ENCODE data around the gene FAM163B. TPM values are rescaled to one million over a fixed set of nuclear protein-coding genes. Genes with fewer than 3 reads are reported as not detected.

Gene FAM163B
- polyA plus RNA-seq, 1 donor = 0.16 TPM

DNA sequence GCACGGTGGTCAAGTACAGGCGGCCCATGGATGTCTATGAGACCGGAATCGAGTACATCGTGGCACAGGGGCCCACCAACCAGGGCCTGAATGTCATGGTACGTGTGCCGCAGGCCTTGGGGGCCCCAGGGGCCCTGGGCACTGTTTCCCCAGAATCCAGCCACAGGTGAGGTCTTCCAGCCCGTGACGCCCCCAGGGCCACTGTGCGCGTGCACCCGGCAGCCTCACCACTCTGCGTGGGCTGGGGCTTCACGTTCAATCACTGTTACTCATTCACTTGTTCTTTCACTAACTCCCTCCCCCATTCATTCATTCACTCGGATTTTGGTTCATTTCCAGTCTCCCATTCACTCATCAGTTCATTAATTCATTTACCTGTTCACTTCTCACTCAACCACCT lies 62.1 kb downstream of the FAM163B start:
- DNase-seq (ENCODE audit: low read depth) = no peak

DNA sequence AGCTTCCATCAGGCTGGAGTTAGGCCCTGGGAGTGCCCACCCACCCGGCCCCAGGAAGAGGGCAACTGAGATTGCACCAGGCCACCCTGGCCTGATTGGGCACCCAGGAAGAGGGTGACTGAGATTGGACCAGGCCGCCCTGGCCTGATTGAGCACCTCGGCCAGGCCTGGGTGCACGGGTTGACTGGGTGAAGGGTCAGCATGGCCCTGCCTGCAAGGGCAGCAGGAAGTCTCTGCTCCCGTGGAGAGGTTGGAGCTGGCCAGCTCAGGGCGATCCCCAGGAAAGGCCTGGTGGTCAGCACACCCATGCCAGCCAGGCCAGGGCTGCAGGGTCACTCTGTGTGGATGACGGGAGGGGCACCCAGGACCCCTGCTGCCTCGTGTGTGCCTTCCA lies 62.9 kb downstream of the FAM163B start:
- DNase-seq (ENCODE audit: low read depth) = no peak

DNA sequence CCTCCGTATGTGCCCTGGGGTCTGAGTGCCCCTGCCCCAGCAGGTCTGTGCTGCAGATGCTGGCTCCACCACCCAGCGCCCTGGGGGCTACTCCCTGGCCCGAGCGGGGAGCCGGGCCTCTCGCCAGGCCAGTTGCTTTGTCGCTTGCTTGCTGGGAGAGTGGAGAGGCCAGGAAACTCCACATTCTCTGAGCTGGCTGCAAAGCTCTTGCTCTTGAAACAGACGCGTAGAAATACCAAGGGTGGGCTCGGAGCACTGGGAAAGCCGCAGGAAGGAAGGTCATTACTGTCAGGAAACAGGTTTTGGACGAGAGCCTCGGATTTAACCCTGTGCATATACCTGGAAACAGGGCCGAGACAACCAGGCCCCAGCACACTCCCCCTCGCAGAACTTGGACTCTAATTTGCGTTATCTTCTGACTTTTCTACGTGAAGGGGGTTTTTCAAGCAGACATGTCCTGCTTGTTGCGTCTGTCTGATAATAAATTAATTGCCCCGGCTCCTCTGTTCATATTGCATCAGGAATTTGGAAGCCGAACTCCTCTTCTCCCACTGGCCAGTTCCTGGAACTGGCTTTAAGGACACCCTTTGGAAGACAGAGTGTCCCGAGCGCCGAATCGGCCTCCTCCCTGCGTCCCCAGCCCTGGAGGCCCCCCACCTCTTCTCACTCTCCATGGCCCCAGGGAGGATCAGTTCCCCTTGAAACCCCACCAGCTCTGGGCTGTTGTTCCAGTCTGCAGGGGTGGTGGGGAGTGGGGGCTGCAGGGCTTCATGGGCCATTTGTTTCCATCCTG lies 63.5 kb downstream of the FAM163B start:
- no peak for DNase-seq (ENCODE audit: low read depth)

DNA sequence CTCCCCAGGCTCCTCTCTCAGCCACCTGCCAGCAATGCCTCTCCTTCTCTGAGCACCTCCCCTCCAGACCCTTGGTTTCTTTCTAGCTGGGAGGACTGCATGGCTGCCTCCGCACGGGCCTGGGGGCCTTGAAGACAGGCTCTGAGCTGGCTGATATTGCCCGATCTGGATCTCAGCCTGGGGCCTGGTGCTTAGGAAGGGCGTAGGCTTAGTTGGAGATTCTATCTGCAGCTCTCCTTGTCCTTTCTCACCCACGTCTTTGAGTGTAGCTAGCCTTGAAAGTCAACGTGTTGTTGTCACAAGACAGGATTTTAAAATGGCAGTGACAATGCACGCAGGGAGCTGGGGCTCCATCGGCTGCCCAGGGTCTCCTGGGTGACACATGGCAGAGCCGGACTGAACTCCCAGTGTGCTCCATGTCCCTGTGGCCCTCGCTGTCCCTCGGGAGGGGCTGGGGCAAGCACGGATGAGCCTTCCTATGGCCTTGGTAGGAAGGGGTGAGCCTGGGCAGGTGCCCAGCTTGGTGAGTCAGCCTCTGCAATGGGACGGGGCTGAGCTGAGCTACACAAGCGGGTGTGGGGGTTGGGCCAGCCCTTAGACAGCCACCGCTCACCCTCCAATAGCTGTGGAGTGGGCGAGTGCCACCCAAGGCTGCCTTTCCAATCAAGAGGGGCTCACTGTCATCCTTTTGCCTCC lies 65.3 kb downstream of the FAM163B start:
- no peak for DNase-seq (ENCODE audit: low read depth)

DNA sequence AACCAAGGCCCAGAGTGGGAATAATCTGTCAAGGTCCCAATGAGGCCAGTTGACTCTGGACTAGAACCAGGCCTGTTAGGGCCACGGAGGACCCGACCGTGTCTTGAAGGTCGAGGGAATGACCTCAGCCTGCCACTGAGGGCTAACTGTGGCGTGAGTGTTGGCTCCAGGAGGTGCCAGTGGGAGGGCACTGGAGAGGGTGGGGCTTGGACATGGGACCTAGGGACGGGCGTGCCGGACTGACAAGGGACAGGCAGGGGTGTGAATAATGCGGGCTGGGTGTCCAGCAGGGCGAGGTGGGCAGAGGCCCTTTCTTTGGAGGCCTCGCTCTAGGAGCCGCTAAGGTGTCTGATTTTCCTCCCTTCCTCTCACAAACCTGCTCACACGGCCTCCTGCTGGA lies 67.2 kb downstream of the FAM163B start:
- no peak for DNase-seq (ENCODE audit: low read depth)

DNA sequence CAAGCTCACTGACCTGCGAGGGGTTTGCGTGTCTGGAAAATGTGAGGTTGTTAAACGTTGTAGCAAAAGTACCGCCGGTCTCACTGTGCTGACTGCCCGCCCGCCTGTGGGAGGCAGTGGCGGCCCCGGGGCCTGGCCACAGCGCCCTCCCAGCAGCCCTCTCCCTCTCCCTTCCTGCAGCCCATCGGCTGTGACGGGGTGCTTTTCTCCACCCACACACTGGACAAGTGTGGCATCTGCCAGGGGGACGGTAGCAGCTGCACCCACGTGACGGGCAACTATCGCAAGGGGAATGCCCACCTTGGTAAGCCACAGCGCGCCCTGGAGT lies 68.5 kb downstream of the FAM163B start:
- DNase-seq (ENCODE audit: low read depth) = no peak

DNA sequence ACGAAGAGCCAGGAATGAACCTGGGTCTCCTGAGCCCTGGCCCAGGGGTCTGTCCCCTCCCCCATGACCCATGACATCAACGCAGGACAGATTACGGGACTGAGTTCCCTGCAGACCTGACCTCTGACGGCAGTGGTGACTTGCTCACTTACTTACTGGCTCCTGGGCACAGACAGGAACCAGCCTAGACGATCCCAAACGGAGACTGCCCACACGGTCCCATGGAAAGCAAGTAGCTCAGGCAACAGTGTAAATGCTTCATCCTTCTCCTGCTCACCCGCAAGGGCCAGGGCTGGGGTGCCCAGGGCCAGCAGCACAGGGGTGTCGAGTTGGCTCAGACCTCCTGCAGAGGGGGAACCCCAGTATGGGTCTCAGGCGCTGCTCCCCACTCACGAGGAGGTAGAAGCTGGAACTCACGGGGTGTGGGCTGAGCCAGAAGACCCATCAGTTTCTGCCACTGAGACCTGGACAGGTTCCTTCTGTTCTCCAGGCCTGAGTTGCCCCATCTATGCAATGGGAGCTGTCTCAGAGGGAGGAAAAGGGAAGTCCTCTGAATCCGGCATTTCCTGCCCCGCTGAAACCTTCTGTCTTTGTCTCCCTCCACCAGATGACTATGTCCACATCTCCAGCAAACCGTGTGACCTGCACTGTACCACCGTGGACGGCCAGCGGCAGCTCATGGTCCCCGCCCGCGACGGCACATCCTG lies 69.0 kb downstream of the FAM163B start:
- no peak for DNase-seq (ENCODE audit: low read depth)

DNA sequence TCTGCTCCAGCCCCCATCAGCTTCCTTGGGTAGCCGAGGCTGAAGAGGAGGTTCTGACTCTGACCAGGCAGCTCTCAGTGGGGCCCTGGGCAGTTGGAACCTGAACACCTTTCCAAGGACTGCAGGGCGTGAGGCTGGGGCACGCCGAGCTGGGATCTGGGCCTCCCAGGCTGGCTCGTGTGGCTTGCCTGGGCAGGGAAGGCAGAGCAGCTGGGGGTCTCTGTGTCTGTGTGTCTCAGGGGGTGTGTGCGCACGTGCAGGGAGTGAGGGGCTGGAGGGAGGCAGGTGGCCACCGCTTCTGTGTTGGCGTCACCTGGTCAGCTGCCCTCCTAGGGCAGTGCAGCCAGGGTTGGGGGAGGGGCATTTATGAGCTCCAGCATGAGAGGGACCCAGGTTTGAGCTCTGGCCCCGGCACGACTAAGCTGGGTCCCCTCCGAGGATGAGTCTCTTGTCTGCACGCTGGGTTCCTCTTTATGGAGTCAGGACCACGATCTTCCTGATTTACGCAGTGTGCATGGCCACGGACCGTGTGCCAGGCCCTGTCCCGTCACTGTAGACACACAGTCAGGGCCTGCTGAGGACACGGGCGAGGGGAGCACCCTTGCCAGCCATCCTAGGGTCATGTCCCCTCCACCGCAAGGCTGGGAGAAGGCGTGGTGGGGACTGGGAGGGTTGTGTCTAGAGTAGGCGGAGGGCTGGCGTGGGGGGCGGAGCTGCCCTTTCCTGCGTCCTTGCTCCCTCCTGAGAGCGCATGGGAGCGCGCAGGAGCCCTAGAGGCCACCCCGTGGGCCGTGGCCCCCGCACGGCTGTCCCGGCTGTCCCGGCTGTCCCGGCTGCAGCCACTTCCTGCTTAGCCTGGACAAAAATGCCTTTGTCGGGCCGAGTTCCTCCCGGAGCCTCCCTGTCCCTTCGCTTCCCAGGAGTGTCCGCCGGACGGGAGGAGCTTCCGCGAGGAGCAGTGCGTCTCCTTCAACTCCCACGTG lies 70.0 kb downstream of the FAM163B start:
- DNase-seq (ENCODE audit: low read depth) = no peak

DNA sequence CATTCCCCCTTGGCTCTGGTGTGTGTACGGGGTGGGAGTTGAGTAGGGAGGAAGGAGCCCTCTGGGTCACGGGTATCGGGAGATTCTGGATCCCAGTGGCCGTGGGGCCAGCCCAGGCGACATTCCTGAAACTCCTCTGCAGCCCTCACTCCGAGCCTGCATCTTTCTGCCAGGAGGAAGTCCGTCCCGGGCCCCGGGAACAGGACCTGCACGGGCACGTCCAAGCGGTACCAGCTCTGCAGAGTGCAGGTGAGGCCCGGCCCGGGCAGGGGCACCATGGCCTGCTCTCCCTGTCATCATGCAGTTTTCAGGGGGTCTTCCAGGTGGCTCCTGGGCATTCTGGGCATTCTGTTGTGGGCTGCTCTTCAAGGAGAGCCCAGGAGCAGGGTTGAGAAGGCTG lies 71.0 kb downstream of the FAM163B start:
- no peak for DNase-seq (ENCODE audit: low read depth)

DNA sequence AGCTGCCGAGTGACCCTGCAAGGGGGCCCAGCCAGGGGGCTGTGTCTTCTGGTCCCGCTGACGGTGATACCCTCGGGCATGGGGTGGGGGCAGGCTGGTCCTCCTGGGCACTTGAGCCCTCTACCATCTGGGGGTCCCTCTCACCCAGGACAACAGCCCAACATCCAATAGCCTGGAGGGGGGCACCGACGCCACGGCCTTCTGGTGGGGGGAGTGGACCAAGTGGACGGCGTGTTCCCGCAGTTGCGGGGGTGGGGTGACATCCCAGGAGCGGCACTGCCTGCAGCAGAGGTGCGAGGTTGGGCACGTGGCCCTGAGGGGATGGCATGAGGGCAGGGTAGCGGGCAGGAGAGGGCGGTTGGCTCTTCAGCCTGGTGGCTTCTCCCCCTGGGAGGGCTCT lies 71.9 kb downstream of the FAM163B start:
- no peak for DNase-seq (ENCODE audit: low read depth)

DNA sequence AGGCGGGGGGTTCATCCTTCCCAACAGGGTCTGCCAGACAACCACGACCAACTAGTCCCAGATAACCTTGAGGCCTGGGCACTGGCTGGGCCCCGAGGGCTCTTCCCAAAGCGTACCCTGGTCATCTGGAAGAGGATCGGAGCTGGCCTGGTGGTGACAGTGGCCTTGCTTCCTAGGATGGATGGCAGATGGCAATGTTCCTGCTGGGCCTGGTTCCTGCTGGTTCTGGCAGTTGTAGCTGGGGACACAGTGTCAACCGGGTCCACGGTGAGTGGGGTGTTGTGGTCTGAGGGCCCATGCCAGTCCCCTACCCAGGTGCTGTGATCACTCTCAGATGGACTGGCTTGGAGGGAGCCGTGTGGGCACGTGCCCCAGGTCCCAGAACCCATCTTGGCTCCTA lies 72.7 kb downstream of the FAM163B start:
- no peak for DNase-seq (ENCODE audit: low read depth)

DNA sequence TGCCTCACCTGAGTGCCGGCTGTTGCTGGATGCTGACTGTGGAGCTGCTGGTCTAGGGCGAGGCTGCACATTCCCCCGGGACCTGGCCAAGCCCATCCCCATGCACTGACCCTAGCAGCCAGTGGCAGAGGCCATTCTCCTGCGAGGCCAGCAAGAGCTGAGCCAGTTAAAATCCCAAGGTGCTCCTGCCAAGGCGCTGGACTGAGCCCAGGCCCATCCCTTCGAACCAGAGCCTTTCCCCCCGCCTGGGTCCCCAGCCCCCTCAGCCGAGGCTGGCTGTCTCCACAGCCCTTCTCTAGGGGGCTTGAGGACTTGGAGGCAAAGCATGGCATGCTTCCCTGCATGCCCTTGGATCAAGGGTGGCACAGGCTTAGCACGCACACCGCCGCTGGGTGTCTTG lies 73.1 kb downstream of the FAM163B start:
- DNase-seq (ENCODE audit: low read depth) = no peak

DNA sequence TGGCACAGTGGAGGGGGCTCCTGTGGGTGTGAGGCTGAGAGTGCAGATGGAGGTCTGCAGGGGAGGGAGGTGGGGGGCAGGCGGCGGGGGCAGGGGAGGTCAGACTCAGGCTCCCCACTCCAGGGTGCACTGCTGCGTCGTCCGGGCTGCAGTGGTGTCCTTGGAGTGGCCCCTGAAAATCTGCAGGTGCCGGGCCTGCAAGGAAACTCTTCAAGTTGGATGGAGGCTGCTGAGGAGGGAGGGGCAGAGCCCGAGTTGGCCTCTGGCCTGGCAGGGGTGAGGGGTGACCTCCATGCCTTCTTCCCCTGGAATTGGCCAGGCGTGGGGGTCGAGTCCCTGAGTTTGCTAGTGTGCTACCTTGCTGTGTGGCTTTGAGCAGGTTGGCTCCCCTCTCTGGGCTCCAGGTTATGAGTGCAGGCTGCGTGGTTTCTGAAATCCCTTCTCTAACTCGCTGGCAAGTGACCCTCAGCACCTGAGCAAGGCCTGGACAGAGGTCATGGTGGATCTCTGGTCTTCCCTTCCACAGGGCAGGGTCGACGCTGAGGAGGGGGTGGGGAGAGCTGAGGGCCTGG lies 73.8 kb downstream of the FAM163B start:
- no peak for DNase-seq (ENCODE audit: low read depth)

DNA sequence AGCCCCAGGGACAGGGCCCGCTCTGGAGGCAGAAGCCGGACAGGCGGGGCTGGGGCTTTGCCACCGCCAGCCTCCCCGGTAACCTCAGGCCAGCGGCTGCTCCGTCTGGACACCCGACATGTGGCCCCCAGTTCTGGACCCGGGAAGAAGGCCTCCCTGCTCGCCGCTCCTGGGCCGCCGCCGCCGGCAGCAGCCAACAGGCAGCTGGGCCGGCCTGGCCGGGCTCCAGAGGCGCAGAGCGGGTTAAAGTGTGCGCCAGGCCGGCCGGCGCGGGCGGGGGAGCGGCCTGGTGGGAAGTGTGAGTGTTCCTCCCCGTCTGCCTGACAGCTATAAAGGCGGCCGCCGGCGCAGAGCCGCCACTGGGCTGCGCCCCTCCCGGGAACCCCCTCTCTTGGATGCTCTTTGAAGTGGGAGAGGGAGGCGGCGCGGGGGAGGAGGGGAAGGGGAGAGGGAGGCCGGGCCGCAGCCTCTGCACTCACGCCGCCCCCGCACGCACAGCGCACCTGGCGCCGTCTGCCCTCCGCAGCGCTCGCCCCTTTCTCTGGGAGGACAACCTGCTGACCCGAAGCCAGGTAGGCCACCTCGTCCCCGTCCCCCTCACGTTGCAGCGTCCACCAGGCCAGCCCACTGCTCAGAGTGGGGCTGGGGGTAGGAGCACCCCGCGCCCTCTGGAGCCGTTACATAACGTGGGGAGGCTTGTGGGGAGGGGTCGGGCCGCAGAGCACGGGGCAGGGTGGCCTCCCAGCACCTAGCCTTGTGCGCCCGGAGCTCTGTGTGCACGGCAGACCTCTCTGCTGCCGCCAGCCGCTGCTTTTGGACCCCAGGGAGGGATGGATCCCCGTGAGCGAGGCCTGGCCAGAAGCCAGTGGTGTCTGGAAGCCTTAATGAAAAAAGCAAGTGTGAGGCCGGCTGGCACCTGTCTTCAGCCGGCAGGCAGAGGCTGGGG lies 74.6 kb downstream of the FAM163B start, which contains the start of gene ADAMTSL2:
Gene ADAMTSL2, plus strand, starts transcription at position 359 of the 946 bp plus-strand sequence. CDS start 2,009 bp downstream, outside the sequence.
- no peak for DNase-seq (ENCODE audit: low read depth)

DNA sequence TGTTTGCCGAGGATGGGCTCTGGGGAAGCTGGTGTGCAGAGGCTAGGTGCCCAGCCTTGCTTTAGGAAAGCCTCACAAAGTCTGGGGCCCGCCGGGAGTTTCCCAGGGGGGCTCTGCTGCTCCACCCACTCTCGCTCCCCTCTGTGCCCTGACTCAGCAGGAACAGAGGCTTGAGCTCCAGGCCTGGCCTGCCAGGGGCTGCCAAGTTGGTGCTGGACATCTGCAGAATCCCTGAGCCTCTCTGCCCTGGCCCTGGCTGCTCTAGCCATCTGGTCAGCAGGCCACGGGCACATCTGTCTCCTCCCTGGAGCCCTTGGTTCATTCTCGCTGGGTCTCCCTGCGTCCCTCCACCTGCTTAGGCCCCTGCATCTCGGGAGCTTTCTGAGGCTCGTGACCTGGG lies 75.3 kb downstream of the FAM163B start:
- DNase-seq (ENCODE audit: low read depth) = no peak

DNA sequence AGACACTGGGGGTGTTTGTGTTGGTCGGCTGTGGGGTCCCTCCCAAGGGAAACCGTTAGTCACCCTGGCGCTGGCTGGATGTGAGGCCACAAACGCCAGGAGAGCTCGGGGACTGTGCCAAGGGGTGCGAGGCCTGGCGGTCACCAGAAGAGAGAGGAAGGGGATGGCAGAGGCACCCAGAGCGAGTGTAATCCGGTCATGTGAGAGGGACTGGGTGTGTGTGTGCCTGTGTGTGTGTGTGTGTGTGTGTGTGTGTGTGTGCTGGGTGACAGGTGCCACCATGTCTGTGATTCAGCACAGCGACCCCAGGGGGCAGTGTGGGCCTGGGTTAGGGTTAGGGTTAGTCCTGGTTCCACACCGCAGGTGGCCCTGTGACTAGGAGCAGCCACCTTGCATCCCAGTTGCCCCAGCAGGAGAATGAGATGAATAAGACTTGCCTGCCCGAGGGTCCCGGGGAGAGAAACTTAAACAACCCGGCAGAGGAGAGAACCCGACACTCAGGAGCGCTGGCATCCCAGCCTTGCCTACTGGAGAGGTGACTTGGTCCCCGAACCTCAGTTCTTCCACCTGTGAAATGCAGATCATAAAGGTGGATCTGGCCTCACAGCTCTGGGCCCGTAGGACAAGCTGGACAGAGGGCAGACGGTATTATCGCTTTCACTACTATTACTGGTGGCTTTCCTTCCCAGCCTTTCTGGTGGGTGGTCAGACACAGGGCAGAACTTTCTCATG lies 76.1 kb downstream of the FAM163B start:
- no peak for DNase-seq (ENCODE audit: low read depth)

DNA sequence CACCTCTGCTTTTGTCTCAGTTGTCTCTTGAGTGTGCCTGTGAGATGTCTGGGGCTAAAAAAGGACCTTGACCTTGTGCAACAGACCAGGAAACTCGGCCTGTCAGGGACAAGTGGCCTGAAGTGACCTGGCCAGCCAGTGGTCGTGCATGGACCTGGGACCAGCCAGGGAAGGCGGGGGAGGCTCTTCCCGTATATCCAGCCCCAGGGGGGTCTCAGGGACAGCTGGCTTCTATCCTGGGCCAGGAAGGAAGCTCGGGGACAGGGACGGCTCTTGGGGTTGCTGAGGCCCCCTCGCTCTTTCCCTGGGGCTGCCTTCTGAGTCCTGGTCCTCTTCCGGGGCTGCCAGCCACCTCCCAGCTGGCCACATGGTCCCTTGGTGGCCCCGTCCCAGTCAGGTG lies 77.9 kb downstream of the FAM163B start:
- no peak for DNase-seq (ENCODE audit: low read depth)

DNA sequence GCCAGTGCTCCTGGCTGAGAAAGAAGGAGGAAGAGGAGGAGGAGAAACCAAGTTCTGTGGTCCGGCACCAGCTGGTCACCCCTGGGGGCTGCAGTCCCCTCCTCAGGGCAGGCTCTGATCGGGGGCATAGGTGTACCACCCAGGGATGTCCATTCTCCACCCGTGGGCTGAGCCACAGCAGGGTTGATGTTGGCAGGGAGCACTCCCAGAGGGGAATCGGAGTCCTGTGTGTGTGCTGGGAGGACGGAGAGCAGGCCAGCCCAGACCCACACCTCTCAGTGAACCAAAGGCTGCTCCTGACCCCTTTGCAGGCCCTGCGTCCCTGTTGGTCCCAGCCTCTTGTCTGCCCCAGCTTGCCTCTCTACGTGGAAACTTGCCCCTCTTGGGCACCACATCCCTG lies 79.3 kb downstream of the FAM163B start:
- no peak for DNase-seq (ENCODE audit: low read depth)

DNA sequence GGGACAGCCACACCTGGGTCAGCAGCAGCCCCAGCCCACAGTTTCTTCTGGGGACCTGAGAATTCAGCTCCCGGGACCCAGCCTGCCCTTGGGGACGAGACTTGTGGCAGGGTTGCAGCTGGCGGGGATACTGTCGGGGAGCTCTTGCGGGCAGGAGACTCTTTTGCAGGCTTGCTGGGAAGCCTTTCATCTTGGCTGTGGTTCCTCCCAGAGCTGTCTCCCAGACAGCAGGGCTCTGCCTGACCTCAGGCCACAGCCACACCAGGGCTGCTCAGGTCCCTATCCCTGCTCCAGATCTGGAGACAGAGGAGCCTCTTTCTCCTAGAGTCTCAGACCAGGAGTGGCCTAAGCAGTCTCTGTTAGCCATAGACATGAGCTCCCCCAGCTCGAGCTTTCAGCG lies 79.7 kb downstream of the FAM163B start:
- DNase-seq (ENCODE audit: low read depth) = no peak
